OCI-LY1 (cell line): ENCODE measurements around the gene CDC42EP3.

ENCODE experiments used
- EZH2 ChIP-seq: fragments of 200-600 bp; sonication (generic), shearing (Covaris generic); IDR thresholded peaks from 2 replicates; pipeline ENCODE4 v1.8.0; 2017; ENCODE audit warnings: borderline replicate concordance, mixed run types, mild to moderate bottlenecking, antibody characterized with exemption, low read length, moderate library complexity, mixed read lengths
- TF ChIP-seq, protein P1 (sequence below): fragments of 200-600 bp; sonication (generic), shearing (Covaris generic); IDR thresholded peaks from 2 replicates; pipeline ENCODE4 v1.5.1; 2017; ENCODE audit warnings: mild to moderate bottlenecking, antibody characterized with exemption, low read length, moderate library complexity, mixed read lengths

- TF ChIP-seq, protein P1, sequence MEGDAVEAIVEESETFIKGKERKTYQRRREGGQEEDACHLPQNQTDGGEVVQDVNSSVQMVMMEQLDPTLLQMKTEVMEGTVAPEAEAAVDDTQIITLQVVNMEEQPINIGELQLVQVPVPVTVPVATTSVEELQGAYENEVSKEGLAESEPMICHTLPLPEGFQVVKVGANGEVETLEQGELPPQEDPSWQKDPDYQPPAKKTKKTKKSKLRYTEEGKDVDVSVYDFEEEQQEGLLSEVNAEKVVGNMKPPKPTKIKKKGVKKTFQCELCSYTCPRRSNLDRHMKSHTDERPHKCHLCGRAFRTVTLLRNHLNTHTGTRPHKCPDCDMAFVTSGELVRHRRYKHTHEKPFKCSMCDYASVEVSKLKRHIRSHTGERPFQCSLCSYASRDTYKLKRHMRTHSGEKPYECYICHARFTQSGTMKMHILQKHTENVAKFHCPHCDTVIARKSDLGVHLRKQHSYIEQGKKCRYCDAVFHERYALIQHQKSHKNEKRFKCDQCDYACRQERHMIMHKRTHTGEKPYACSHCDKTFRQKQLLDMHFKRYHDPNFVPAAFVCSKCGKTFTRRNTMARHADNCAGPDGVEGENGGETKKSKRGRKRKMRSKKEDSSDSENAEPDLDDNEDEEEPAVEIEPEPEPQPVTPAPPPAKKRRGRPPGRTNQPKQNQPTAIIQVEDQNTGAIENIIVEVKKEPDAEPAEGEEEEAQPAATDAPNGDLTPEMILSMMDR = no peak
- TF ChIP-seq EZH2 = no peak
Observed at GRCh38 chr2:37633845-37634244, 37.6 kb downstream of the CDC42EP3 start.
